ENCODE data around the gene PARS2.

Gene PARS2

DNA sequence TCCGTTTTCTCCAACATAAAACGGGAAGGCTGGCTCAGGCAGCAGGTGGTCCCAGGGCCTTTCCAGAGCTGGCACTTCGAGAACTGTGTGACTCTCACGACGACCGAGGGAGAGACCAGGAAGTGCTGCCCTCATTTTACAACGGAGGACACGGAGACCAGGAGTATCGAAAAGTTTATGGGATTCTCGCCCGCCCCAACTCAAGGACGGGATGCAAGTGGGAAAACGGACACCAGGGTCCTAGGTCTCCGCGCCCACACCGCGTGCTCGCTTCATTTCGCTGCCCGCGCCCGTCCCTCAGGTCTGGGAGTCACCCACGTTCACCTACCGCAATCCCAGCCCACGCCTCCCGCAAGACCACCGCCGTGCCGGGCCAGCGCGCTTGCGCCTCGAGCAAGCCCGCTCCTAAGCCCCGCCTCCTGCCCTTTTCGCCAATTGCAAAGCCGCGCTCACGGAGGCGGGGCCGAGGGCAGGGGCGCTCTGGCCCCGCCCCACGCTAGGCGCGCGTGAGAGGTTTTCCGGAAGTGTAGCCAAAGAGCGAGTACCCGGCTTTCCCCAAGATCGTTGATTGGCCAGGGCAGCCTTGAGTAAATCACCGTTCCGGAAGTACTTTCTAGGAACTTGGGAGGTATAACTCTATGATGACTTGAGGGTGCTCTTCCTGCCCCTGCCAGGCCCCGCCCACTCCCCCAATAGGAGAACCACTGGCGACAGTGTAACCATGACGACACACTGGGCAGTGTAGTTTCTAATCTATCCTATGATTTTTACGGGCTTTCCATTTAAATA is at the start of gene PARS2:
Gene PARS2, minus strand, starts transcription at position 391 of the 789 bp plus-strand sequence. CDS start 5,362 bp downstream, outside the sequence.
- peak; percentile 99 for DNase-seq

- no peak for DNase-seq
These were observed 49.8 kb upstream of the PARS2 start for GRCh38 chr1:54814126-54814498.

GRCh38 chr1:54813485-54814125 is 49.3 kb upstream of the PARS2 start:
- DNase-seq = no peak

GRCh38 chr1:54812801-54813484 is 48.6 kb upstream of the PARS2 start:
- DNase-seq = no peak

DNA sequence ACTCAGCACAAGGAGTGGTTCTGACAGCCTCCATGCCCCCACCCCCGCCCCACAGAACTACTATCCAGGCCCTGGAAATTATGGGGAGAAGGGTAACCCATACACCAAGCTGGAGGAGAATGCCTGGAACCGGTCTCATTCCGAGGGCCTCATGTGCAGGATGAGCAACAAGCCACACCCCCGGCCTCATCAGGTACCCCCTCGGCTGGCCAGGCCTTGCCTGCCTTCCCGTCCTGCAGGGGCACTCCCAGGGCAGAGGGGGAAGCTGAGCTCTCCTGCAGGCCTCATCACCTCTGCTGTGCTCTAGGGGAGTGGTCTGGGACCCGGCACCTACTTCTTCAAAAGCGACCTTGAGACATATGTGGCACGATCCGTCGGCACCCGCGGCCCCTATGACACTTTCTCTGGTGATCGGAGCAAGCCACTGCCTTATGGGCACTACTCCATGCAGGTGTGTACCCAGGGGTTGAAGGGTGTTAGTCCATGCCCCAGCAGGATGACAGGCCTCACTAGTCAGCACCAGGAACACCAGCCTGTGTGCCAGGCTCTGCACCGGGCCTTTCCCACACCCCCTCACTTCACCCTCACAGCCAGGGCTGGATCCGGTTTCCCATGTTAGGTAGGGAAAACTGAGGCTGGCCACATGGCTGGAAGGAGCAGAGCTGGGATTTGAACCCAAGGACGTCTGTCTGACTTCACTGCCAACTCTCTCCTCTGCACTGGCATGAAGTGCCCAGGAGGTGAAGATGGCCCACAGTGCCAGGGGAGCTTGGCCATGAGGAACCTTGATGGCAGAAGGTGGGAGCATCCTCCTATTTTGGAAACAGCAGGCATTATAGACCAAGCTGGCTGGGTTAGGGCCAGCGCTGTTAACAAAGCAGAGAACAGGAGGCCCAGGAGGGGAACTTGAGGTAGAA is 47.7 kb upstream of the PARS2 start:
- no peak for DNase-seq

DNA sequence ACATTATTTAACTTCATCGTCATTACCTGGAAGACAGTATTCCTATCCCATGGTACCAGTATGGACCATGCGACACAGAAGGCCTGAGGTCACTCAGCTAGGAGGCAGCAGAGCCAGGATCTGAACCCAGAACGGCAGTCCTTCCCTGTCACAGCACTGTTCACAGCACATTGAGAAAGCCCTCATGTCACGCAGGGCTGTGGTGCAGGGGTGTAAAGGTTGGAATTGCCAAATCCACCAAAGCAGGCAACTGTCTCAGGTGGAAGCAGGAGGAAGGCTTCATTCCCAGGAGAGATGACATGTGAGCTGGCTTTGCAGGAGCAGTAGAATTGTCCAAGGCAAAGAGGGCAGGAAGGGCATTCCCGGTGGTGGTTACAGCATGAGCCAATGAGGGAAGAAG is 46.7 kb upstream of the PARS2 start:
- no peak for DNase-seq

DNA sequence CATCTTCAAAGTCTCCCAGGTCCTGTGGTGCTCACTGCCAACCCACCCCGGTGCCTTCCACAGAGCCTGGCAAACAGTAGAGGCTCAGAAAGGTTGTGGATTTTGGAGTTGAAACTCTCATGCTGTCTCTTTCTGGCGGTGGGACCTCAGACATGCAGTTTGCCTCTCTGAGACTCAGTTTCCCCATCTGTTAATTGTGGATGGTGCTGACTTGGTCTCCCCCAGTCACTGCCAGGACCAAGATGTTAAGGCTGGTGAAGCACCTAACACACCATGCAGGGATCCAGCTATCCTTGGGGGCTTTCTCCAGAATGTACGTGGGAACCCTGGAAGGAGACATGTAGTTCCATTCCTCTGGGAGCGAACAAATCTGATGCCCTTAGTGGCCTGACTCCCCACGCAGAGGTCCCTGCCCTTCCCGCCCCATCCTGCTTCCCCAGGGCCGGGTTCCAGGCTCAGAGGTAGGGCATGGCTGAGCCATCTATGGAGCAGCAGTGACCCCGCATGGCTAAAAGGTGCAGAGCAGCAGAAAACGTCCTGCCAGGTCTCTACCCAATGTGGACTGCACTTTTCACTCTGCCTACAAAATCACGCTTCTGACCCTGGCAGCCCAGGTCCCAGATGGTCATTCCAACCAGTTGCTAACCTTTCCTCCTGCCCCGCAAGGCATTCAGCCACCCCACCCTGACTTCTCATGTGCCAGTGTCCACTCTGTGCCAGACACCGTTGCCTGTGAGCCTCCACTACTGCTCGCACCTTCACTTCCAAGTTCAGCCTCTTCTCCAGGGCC is 46.0 kb upstream of the PARS2 start:
- no peak for DNase-seq

DNA sequence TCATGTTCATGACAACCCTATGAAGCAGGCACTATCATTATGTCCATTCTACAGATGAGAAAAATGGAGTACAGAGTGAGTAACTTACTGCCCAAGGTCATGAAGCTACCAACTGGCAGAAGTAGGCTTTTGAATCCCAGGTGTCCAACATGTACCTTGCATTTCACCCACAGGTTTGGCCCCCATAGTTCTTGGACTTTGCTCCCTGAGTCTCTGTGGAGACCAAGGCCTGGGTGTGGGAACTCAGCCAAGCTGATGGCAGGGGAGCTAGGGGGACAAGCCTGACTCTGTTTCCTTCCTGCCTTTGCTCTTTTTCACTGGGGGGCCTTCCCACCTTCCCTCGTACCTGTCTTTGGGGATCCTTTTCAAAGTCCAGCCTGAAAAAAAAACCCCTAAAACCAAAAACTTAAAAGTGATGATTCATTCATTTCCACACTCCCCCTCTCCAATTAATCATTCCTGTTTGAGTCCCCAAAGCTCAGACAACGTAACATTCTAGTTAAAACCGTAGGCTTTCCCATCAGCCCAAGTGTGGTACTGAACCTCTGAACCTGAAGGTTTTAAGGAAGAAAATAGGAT is 45.3 kb upstream of the PARS2 start:
- DNase-seq = no peak

DNA sequence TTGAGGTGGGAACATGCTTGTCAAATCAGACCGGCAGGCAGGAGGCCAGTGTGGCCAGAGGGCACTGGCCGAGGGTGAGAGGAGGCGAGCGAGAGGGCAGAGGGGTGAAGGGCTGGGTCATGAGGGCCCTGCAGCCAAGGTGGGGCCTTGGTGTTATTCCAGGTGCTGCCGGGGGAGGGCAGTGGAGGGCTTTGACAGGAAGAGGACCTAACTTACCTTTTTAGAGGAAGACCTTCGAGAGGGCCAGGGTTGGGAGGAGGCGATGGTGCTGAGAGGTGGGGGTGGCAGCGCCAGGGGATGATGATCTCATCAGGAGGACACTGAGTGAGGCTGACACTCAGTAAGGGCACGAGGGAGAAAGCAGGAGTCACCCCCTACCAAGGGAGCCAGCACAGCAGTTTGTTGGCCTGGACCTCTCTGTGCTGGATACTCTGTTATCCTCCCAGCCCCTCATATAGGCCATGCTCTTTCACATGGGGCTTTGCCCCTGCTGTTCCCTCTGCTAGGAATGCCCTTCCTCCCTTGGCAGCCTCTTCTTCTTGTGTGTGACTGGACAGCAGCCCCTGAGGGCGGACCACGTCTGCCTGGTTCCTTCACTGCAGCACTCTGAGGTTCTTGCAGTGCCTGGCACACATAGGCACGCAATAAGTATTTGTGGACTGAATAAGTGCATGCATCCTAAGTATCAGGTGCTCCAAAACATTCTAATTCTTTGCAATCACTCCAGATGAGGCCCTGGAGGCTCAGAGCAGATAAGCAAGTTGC is 44.3 kb upstream of the PARS2 start:
- DNase-seq = no peak

GRCh38 chr1:54807756-54808155 is 43.4 kb upstream of the PARS2 start:
- DNase-seq = no peak

- no peak for DNase-seq
These were observed 42.7 kb upstream of the PARS2 start for GRCh38 chr1:54806931-54807611.

DNA sequence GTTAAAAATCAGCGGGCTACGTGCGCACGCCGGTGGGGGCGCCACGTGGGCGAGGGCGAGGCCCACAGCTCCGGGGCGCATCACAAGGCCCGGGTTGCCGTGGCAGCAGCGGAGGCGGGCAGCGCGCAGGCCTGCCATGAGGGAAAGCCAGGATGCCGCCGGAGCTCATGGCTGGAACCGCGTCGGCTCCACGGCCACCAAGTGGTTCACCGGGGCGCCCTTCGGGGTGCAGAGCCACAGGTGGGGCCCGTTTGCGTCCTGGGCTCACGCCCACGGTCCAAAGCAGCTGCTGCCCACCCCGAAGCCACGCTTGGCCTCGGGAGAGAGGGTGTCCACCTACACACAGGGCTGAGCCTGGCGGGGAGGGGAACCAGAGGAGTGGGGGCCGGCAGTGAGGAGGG is 41.7 kb upstream of the PARS2 start:
- DNase-seq = no peak

DNA sequence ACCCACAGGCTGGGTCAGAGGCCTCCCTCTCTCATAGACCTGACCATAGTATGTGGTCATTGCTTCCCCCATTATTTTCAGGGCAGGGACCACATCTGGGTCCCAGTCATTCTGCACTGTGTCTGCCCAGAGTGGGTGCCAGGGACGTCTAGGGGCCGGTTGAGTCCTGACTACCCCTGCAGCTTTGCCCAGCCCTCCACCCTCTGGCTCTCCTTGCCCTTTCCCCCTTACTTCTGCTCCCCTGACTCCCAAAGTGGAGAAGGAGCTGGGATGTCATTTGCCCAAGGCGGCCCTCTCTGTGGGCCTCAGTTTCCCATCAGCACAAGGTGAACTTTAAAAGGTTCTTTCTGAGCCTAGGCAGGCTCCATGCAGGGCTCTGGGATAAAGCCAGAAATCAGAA is 41.1 kb upstream of the PARS2 start:
- DNase-seq = no peak

GRCh38 chr1:54804471-54805132 is 40.3 kb upstream of the PARS2 start:
- no peak for DNase-seq

DNA sequence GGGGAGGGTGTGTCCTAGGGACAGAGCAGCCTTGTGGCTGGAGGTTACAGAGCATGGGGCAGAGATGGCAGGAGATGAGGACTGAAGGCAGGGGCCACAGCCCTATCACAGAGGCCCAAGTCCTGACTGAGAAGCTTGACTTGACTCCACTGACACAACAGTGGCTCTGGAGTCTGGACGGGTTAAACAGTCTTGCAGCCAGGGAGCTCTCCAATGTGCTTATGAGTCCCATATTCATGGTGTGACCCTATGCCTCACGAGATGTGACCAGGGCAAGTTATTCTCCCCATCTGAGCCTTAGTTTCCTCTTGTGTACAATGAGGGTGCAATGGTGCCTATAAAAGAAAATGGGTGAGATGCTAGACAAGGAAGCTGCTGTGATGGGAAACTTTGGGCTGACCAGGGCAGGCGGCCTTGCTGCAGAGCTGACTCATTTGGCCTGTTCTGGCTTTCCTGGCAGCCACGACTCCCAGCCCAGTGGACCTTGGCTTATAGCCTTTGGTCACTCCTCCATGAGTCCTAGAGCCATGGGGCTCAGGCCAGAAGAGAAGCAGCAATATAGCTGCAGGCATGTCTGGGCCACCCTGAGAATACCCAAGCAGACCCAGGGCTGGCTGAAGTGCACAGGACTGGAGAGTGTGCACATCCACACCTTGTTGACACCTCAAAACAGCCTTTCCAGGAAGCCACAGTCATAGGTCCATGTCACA is 39.6 kb upstream of the PARS2 start:
- DNase-seq = no peak

GRCh38 chr1:54800899-54801759 is 36.8 kb upstream of the PARS2 start, which contains the start of gene TTC22:
TSS of gene TTC22 (minus strand) at chr1:54801323. CDS start at chr1:54801163, 160 bp downstream.
- no peak for DNase-seq

DNA sequence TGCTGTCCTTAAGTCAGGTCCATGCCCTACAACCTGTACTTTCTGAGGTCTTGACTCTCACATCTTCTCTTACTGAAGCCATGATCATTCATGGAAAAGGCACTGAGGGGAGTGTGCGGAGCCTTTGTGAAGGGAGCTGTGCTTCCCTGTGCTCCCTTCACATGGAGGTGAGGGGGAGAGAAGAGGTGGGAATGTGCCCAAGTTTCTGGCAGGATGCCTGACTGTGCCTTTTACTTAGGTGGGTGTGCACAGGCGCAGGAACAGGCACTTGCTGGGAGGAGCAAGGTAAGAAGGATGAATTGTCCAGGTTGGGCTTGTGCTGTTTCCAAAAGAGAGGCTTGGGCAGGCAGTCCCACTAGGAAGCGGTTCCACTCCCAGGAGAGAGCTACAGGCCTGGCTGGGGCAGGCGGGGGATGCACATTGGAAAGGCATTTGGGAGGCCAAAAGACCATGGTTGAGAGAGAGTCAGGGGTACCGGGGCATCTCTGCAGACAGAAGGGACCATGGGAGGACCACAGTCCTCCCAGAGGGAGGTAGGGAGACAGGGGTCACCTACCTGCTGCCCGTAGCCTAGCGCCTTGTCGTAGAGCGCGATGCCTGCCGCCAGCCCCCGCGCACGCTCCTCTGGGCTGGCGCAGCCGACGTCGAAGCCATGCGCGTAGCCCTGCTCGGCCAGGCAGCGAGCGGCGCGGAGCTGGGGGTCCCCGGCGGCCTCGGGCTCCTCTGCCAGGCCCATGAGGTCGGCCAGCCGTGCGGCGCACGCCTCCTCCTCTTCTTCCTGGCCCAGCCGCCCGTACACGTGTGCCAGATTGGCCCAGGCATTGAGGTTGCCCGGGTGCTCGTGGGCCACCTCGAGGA is 35.9 kb upstream of the PARS2 start:
- no peak for DNase-seq

Data from NCI-H187 treated with DMSO at 0.1 percent for 48 hours (cell line).